ENCODE data around the gene NDUFB4.

NDUFB4 gene

DNA sequence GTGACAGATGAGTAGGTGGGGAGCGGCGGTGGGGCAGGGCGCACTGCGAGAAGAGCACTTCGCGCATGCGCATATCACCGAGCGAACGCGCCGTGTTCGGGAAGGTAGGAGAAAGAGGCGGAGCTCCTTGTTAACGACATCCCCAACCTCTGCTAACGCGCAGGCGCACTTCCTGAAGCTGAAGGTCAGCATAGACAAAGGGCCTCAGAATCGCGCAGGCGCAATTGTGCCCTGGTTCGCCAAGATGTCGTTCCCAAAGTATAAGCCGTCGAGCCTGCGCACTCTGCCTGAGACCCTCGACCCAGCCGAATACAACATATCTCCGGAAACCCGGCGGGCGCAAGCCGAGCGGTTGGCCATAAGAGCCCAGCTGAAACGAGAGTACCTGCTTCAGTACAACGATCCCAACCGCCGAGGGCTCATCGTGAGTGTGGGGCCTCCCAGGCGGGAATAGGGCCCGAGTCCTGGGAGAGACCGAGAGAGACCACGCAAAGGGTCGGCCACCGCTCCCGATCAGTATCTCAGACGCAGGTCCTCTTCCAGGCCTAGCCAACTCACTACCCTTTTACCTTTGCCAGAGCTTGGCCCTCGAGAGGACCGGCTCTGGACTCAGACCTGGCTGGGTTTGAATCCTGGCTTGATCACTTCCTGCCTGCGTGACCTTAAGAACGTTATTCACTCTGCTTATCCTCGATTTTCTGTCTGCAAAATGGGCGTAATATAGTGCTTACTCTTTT lies at the start of gene NDUFB4:
NDUFB4 (plus strand) TSS at position 221 of the 737 bp plus-strand sequence; CDS start at position 245, 24 bp downstream.
- CTCF ChIA-PET, result interaction anchor here (1.1 to 1.3 kb wide), 3 partner anchors 8 to 179 kb away, joined by 3 to 4 read pairs (median 3); no protein-coding TSS in a partner anchor
- TF ChIP-seq BHLHE40 (IDR thresholded peaks at IDR 0.05; ENCODE audit: borderline replicate concordance) (no peak), L3MBTL2 (conservative IDR thresholded peaks at IDR 0.05) (peak; percentile 33)
- POLR2A ChIA-PET, result interaction anchor here (0.7 to 2.9 kb wide), 18 partner anchors 9 to 501 kb away, joined by 3 to 31 read pairs (median 3); partner anchors contain the start of genes FSTL1, GTF2E1 and RABL3
- peak; percentile 99 for DNase-seq (ENCODE audit: extremely low spot score)

DNA sequence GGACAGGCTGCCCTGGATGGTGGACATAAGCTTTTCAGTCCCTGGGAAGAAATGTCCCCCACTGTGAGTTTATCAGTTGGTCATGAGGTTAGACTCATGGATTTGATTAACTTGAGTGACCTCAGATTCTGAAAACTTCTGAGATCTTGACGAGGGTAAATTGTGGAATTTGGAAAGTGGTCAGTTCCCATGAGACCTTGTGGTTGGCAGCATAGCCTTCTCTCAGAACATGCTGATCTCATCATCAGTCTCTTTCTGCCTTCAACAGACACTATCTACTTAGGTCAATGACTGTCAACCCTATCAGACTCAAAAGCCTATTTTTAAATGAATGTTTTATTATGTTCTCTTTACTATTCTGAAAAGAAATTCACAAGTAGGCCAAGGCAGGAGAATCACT lies 45.6 kb upstream of the NDUFB4 start:
- no peak for DNase-seq (ENCODE audit: extremely low spot score)
- no peak for TF ChIP-seq LEF1 (IDR thresholded peaks at IDR 0.05; ENCODE audit: borderline replicate concordance)
- CTCF ChIA-PET, result interaction anchor here (0.6 to 1.0 kb wide), 3 partner anchors 9 to 95 kb away, joined by 3 read pairs; no protein-coding TSS in a partner anchor
- POLR2A ChIA-PET, result no interaction called here

DNA sequence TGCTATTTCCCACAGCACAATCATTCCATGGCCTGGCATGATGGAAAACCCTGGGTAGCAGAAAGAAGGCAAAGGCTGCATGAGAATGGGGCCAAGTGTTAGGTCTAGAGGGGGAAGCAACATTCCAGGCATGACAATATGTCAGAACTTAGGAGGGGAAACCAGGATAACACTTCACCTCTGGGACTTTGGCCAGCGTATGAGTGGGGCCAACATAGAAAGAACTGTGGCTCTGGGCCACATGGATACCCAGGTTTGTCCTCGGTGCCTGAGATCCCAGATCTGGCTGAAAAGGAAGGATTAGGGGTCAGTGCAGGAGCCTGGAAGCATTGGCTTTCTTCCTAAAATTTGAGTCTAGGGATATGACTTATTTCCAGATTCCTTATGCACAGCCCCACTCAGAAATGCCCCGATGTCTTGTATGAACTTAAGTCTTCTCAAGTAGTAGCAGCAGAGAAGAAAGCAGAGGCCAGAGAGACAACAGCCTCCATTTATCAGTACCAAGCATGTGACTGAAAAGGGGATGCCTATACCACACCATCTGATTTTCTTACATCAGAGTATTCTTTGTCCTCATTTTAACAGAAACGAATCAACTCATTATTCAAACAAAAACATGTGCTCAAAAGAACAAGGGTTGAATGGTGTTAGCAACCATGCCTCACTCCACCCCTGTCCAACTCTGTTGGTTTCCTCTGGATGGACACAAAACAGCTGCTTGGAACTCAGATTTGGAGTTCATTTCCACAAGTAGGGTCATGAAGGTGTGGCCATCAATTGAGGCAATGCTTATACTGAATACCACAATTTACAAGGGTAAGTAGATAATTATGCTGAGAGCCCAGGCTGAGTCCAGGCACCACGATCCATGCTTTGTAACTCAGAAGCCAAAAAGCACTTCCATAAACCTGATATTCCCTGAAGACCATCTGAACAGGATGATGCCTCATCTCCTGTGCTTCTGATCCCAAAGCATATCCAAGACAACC lies 43.7 kb upstream of the NDUFB4 start:
- CTCF ChIA-PET, result no interaction called here
- POLR2A ChIA-PET, result no interaction called here

DNA sequence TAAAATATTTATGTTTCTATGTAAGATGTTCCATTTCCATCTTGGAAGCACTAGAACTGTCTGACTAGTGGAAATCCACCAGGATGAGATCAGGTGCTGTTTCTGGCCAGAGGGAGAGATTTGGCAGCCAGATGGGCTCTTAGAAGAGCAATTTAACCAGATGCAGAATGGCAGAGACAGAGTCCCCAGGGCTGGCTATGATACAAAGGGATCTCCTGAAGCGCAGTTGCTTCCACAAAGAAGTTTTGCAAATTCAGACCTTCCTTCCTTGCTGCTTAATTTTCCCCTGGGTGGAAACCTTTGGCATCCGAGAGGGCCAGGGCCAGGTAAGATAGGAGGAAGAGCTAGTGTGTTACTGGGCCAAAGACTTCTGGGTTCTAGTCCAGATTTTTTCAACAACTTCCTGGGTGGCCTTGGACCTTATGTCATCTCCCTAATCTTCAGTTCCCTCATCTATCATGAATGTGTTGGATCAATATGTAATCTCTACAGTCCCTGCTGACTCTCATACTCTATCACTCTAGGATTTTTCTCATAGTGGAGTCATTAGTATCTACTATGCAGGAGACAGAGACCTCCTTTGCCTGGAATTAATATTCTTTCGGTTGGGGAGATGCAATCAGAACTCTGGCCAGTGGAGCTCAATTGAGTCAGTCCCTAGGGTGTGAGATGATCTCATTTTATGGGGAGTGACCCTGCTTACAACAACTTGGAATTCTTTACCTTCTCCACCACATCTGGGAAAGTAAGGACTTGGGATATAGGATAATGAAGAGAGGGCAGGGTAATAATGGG lies 41.1 kb upstream of the NDUFB4 start:
- ChIA-PET CTCF (interaction anchor here (4.5 kb wide), 1 partner anchor 137 kb away, joined by 58 read pairs; no protein-coding TSS in a partner anchor), POLR2A (interaction anchor here (1.0 kb wide), 1 partner anchor 138 kb away, joined by 4 read pairs; no protein-coding TSS in a partner anchor)
- TF ChIP-seq SUZ12 (IDR thresholded peaks at IDR 0.05) (no peak), ELF4 (IDR thresholded peaks at IDR 0.05) (no peak)
- DNase-seq (ENCODE audit: extremely low spot score), result no peak

More for the DNA sequence above, 43.7 kb upstream of the NDUFB4 start:
- DNase-seq (ENCODE audit: extremely low spot score), result no peak
- TF ChIP-seq SUZ12 (IDR thresholded peaks at IDR 0.05), result no peak
- no peak for TF ChIP-seq HDGF (IDR thresholded peaks at IDR 0.05; ENCODE audit: borderline replicate concordance)
- no peak for TF ChIP-seq ARNT (IDR thresholded peaks at IDR 0.05)

GRCh38 chr3:120555657-120556509 lies 40.3 kb upstream of the NDUFB4 start:
- DNase-seq (ENCODE audit: extremely low spot score), result no peak
- TF ChIP-seq ARNT (IDR thresholded peaks at IDR 0.05) (no peak), NFRKB (IDR thresholded peaks at IDR 0.05) (no peak), SP1 (IDR thresholded peaks at IDR 0.05) (no peak), ELF4 (IDR thresholded peaks at IDR 0.05) (no peak)
- POLR2A ChIA-PET, result interaction anchor here (1.0 kb wide), 1 partner anchor 139 kb away, joined by 4 read pairs; no protein-coding TSS in a partner anchor
- CTCF ChIA-PET, result interaction anchor here (3.4 to 4.5 kb wide), 2 partner anchors 135 to 138 kb away, joined by 19 to 58 read pairs; no protein-coding TSS in a partner anchor

DNA sequence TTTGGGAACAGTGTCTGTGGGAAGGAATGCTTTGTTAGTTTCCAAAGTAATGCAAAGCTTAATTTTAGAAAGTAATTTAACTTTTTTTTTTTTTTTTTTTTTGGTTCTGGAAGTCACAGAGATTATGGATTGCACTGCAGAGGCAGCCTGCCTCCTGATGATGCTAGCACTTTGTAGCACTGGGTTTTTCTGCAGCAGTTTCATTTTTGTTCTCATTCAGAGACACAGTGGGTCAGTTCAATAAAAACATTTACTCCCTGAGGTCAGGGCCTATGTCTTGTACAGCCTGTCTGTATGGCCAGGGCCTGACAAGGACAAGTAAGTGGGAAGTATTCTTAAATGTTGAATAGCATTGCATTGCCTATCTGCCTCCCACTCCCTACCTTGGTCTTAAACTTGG lies 39.0 kb upstream of the NDUFB4 start:
- CTCF ChIA-PET, result interaction anchor here (0.6 to 4.5 kb wide), 4 partner anchors 130 to 201 kb away, joined by 3 to 58 read pairs (median 12); no protein-coding TSS in a partner anchor

GRCh38 chr3:120558771-120559241 lies 37.3 kb upstream of the NDUFB4 start:
- POLR2A ChIA-PET, result interaction anchor here (0.6 to 1.5 kb wide), 6 partner anchors 9 to 463 kb away, joined by 3 to 10 read pairs (median 3); partner anchors contain the start of genes FSTL1, LRRC58 and NDUFB4

More for the DNA sequence above, 39.0 kb upstream of the NDUFB4 start:
- TF ChIP-seq L3MBTL2 (conservative IDR thresholded peaks at IDR 0.05) (no peak), CTBP1 (IDR thresholded peaks at IDR 0.05; ENCODE audit: borderline replicate concordance) (no peak), HDGF (IDR thresholded peaks at IDR 0.05; ENCODE audit: borderline replicate concordance) (no peak), SP1 (IDR thresholded peaks at IDR 0.05) (no peak)
- DNase-seq (ENCODE audit: extremely low spot score), result no peak
- POLR2A ChIA-PET, result no interaction called here

More at GRCh38 chr3:120558771-120559241, 37.3 kb upstream of the NDUFB4 start:
- CTCF ChIA-PET, result interaction anchor here (0.6 to 4.5 kb wide), 18 partner anchors 8 to 657 kb away, joined by 3 to 58 read pairs (median 4); no protein-coding TSS in a partner anchor
- TF ChIP-seq TARDBP (IDR thresholded peaks at IDR 0.05), result no peak
- TF ChIP-seq ELF4 (IDR thresholded peaks at IDR 0.05), result no peak
- no peak for TF ChIP-seq SUZ12 (IDR thresholded peaks at IDR 0.05)
- TF ChIP-seq FOXK2 (IDR thresholded peaks at IDR 0.05), result no peak
- no peak for TF ChIP-seq NFRKB (IDR thresholded peaks at IDR 0.05)
- TF ChIP-seq ARNT (IDR thresholded peaks at IDR 0.05), result no peak
- no peak for TF ChIP-seq L3MBTL2 (conservative IDR thresholded peaks at IDR 0.05)
- no peak for TF ChIP-seq CTBP1 (IDR thresholded peaks at IDR 0.05; ENCODE audit: borderline replicate concordance)
- TF ChIP-seq, protein P1, sequence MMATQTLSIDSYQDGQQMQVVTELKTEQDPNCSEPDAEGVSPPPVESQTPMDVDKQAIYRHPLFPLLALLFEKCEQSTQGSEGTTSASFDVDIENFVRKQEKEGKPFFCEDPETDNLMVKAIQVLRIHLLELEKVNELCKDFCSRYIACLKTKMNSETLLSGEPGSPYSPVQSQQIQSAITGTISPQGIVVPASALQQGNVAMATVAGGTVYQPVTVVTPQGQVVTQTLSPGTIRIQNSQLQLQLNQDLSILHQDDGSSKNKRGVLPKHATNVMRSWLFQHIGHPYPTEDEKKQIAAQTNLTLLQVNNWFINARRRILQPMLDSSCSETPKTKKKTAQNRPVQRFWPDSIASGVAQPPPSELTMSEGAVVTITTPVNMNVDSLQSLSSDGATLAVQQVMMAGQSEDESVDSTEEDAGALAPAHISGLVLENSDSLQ (IDR thresholded peaks at IDR 0.05), result no peak
- no peak for TF ChIP-seq BHLHE40 (IDR thresholded peaks at IDR 0.05; ENCODE audit: borderline replicate concordance)
- no peak for TF ChIP-seq SP1 (IDR thresholded peaks at IDR 0.05)
- peak; percentile 80 for DNase-seq (ENCODE audit: extremely low spot score)
